H1 (cell line): ENCODE measurements around the gene GDPD3. TPM values are rescaled to one million over a fixed set of nuclear protein-coding genes. Genes with fewer than 3 reads are reported as not detected.

Experiments
- CHD7 ChIP-seq: fragments of 300-600 bp; sonication (generic); IDR thresholded peaks from 2 replicates; pipeline ENCODE4 v1.7.1; 2012; ENCODE audit warnings: low read length, moderate library complexity, mild to moderate bottlenecking, inconsistent platforms; ENCODE audit not compliant: insufficient replicate concordance
- SP1 ChIP-seq: IDR thresholded peaks from 2 replicates; pipeline ENCODE4 v1.6.1; 2011; ENCODE audit warnings: low read depth, low read length
- polyA plus RNA-seq, 7 experiments: library from polyadenylated mRNA; depleted of rRNA in 3 of 7; stranded (reverse) in 5 of 7; unstranded in 2 of 7; fragments of >200 nt in 5 of 7; fragments of 200-250 nt in 2 of 7; gene quantifications; 1 replicate in 5 of 7; 2 replicates in 1 of 7; 4 replicates in 1 of 7; pipeline versions ENCODE4 v1.2.1 to v1.2.3, GENCODE V29; 2011 to 2013; ENCODE audit warnings: missing spikeins in 2 of 7, mixed read lengths in 2 of 7
- total RNA-seq: library from RNA; stranded (reverse); fragmentation: NEBNext Ultra II Directional; extraction: Animal tissue kit (Norgen Biotek cat#: 25700); gene quantifications from 2 replicates; pipeline ENCODE4 v1.2.1, GENCODE V29; 2021

The GDPD3 gene
- total and polyA plus RNA-seq, 2 of the 8 experiments (the other 6 are each of a cell fraction or from before 2014, with no cell fraction given), result 0.20 TPM; not detected in 1

- TF ChIP-seq SP1 (no peak), CHD7 (no peak)
These were observed 34.6 kb downstream of the GDPD3 start (continued) for GRCh38 chr16:30078744-30079143.
